ENCODE results near the gene BCL2L12. TPM values are rescaled to one million over a fixed set of nuclear protein-coding genes. Genes with fewer than 3 reads are reported as not detected.
A peak's percentile ranks its signal among the peaks of the same experiment; 100 is the strongest.
"Not testable (repeated sequence)": the region's sequence is repeated elsewhere in the genome, so short reads cannot be mapped to it uniquely, and the experiment has no call there.

Gene BCL2L12
- total and polyA plus RNA-seq, 4 donors: 0.89 to 15.0 (median 7.9) TPM

DNA sequence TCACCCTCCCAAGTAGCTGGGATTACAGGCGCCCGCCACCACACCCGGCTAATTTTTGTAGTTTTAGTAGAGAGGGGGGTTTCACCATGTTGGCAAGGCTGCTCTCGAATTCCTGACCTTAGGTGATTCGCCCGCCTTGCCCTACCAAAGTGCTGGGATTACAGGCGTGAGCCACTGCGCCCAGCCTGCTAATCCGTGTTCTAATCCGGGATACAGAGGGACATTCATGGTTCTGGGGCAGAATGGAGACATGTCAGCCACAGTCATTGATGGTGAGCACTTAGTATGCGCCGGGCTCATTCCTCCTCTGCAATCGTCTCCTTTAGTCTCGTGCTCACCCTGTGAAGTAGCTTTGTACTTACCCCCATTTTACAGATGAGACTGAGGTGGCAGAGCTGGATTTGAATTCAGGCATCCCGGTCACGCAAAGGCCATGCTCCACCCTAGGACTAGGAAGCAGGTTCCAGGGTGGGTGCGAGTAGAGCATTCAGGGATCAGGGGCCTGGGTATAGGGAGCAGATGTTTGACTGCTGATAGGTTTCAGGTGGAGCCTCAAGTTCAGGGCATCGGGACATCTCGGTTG lies 34.0 kb upstream of the BCL2L12 start:
- no peak for DNase-seq (ENCODE audit: low read depth in 4 of 6, low spot score in 6 of 6)
- Histone ChIP-seq H3K4me3 (ENCODE audit: low read depth, low read length) (no peak overlapping the region), H3K36me3 (ENCODE audit: control insufficient read depth, insufficient read depth, low read length) (peaks cover 12% of the 10 kb centered on the region), H3K27ac (ENCODE audit: low read depth, low read length) (no peak overlapping the region), H3K9me3 (ENCODE audit: control insufficient read depth, insufficient read depth, low read length) (no peaks in the 10 kb centered on the region), H3K27me3 (ENCODE audit: control insufficient read depth, insufficient read depth, low read length) (no peaks in the 10 kb centered on the region), H3K4me1 (ENCODE audit: control insufficient read depth, insufficient read depth, low read length) (peaks cover 31% of the 10 kb centered on the region)
- 84% methylated on average over 14 of the region's 19 CpGs for WGBS (ENCODE audit: insufficient coverage)

GRCh38 chr19:49632576-49632975 lies 33.2 kb upstream of the BCL2L12 start:
- no peaks in the 10 kb centered on the region for H3K27me3 ChIP-seq (ENCODE audit: control insufficient read depth, insufficient read depth, low read length)
- DNase-seq (ENCODE audit: low read depth in 4 of 6, low spot score in 6 of 6): no peak
- H3K4me1 ChIP-seq (ENCODE audit: control insufficient read depth, insufficient read depth, low read length): peaks cover 35% of the 10 kb centered on the region
- H3K27ac ChIP-seq (ENCODE audit: low read depth, low read length): no peak overlapping the region
- WGBS (ENCODE audit: insufficient coverage): 100% methylated on average over 1 of the region's 5 CpGs
- peaks cover 8% of the 10 kb centered on the region for H3K36me3 ChIP-seq (ENCODE audit: control insufficient read depth, insufficient read depth, low read length)
- no peaks in the 10 kb centered on the region for H3K9me3 ChIP-seq (ENCODE audit: control insufficient read depth, insufficient read depth, low read length)
- no peak overlapping the region for H3K4me3 ChIP-seq (ENCODE audit: low read depth, low read length)

- 92% methylated on average over 7 of the region's 9 CpGs for WGBS (ENCODE audit: insufficient coverage)
Measured at GRCh38 chr19:49633273-49633672, 32.5 kb upstream of the BCL2L12 start.

GRCh38 chr19:49635530-49636232 lies 30.1 kb upstream of the BCL2L12 start:
- no peak overlapping the region for H3K27ac ChIP-seq (ENCODE audit: low read depth, low read length)
- WGBS (ENCODE audit: insufficient coverage): 30% methylated on average over 24 of the region's 24 CpGs
- H3K4me3 ChIP-seq (ENCODE audit: low read depth, low read length): no peak overlapping the region

More at GRCh38 chr19:49633273-49633672, 32.5 kb upstream of the BCL2L12 start:
- not testable (repeated sequence) for H3K27me3 ChIP-seq (ENCODE audit: control insufficient read depth, insufficient read depth, low read length); H3K27ac ChIP-seq (ENCODE audit: low read depth, low read length); H3K36me3 ChIP-seq (ENCODE audit: control insufficient read depth, insufficient read depth, low read length); H3K4me3 ChIP-seq (ENCODE audit: low read depth, low read length); DNase-seq (ENCODE audit: low read depth in 4 of 6, low spot score in 6 of 6); H3K9me3 ChIP-seq (ENCODE audit: control insufficient read depth, insufficient read depth, low read length)
- peaks cover 39% of the 10 kb centered on the region for H3K4me1 ChIP-seq (ENCODE audit: control insufficient read depth, insufficient read depth, low read length)

GRCh38 chr19:49636233-49636932 lies 29.4 kb upstream of the BCL2L12 start:
- Histone ChIP-seq H3K4me3 (ENCODE audit: low read depth, low read length) (no peak overlapping the region), H3K4me1 (ENCODE audit: control insufficient read depth, insufficient read depth, low read length) (peaks cover 53% of the 10 kb centered on the region), H3K9me3 (ENCODE audit: control insufficient read depth, insufficient read depth, low read length) (no peaks in the 10 kb centered on the region)

More at GRCh38 chr19:49635530-49636232, 30.1 kb upstream of the BCL2L12 start:
- H3K4me1 ChIP-seq (ENCODE audit: control insufficient read depth, insufficient read depth, low read length): peaks cover 52% of the 10 kb centered on the region
- H3K27me3 ChIP-seq (ENCODE audit: control insufficient read depth, insufficient read depth, low read length): peaks cover 2% of the 10 kb centered on the region
- H3K36me3 ChIP-seq (ENCODE audit: control insufficient read depth, insufficient read depth, low read length): peaks cover 2% of the 10 kb centered on the region
- H3K9me3 ChIP-seq (ENCODE audit: control insufficient read depth, insufficient read depth, low read length): no peaks in the 10 kb centered on the region
- DNase-seq (ENCODE audit: low read depth in 4 of 6, low spot score in 6 of 6): no peak

GRCh38 chr19:49637821-49638738 lies 27.7 kb upstream of the BCL2L12 start:
- Histone ChIP-seq H3K4me3 (ENCODE audit: low read depth, low read length) (no peak overlapping the region), H3K9me3 (ENCODE audit: control insufficient read depth, insufficient read depth, low read length) (no peaks in the 10 kb centered on the region), H3K27ac (ENCODE audit: low read depth, low read length) (peak overlapping the region; percentile 52), H3K4me1 (ENCODE audit: control insufficient read depth, insufficient read depth, low read length) (peaks cover 60% of the 10 kb centered on the region), H3K27me3 (ENCODE audit: control insufficient read depth, insufficient read depth, low read length) (peaks cover 2% of the 10 kb centered on the region), H3K36me3 (ENCODE audit: control insufficient read depth, insufficient read depth, low read length) (peaks cover 2% of the 10 kb centered on the region)
- WGBS (ENCODE audit: insufficient coverage): 18% methylated on average over 16 of the region's 19 CpGs
- peak in 1 of 6 donors; percentile 38 for DNase-seq (ENCODE audit: low read depth in 4 of 6, low spot score in 6 of 6)

More at GRCh38 chr19:49636233-49636932, 29.4 kb upstream of the BCL2L12 start:
- Histone ChIP-seq H3K27me3 (ENCODE audit: control insufficient read depth, insufficient read depth, low read length) (peaks cover 2% of the 10 kb centered on the region), H3K36me3 (ENCODE audit: control insufficient read depth, insufficient read depth, low read length) (peaks cover 2% of the 10 kb centered on the region), H3K27ac (ENCODE audit: low read depth, low read length) (no peak overlapping the region)
- DNase-seq (ENCODE audit: low read depth in 4 of 6, low spot score in 6 of 6): no peak
- WGBS (ENCODE audit: insufficient coverage): 48% methylated on average over 30 of the region's 30 CpGs

DNA sequence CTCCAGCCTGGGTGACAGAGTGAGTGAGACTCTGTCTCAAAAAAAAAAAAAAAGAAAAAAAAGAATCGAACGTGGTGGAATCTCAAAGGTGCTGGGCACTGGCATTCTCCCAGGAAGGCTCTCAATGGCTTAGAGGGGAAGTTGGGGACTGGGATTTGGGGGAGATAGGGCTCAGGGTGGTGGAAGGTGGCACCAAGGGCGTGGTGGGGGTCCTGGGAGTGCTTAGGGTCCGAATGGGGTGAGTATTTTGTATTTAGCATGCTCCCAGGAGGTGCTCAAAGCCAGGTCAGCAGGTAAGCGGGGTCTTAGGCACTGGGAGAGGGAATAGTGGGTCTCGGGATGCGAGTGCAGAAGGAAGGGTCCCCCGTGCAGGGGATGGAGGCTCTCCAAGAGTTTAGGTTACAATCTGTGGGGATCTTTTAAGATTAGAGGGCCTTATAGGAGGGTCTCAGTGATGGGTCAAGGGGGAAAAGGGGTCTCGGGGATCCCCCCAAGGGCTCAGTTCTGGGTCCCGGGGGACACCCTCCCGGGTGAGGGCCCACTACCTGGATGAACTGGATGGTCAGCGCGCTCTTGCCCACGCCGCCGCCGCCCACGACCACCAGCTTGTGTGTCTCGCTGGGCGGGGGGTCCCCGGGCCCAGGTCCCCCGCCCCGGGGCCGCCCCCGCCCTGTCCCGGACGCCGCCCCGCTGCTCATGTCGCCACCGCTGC lies 26.2 kb upstream of the BCL2L12 start:
- peak in 1 of 6 donors; percentile 35 for DNase-seq (ENCODE audit: low read depth in 4 of 6, low spot score in 6 of 6)
- peaks cover 64% of the 10 kb centered on the region for H3K4me1 ChIP-seq (ENCODE audit: control insufficient read depth, insufficient read depth, low read length)
- no peaks in the 10 kb centered on the region for H3K9me3 ChIP-seq (ENCODE audit: control insufficient read depth, insufficient read depth, low read length)
- peak overlapping the region; percentile 99 for H3K4me3 ChIP-seq (ENCODE audit: low read depth, low read length)
- peaks cover 3% of the 10 kb centered on the region for H3K36me3 ChIP-seq (ENCODE audit: control insufficient read depth, insufficient read depth, low read length)
- 2% methylated on average over 31 of the region's 31 CpGs for WGBS (ENCODE audit: insufficient coverage)
- H3K27ac ChIP-seq (ENCODE audit: low read depth, low read length): peak overlapping the region; percentile 100
- peaks cover 2% of the 10 kb centered on the region for H3K27me3 ChIP-seq (ENCODE audit: control insufficient read depth, insufficient read depth, low read length)

DNA sequence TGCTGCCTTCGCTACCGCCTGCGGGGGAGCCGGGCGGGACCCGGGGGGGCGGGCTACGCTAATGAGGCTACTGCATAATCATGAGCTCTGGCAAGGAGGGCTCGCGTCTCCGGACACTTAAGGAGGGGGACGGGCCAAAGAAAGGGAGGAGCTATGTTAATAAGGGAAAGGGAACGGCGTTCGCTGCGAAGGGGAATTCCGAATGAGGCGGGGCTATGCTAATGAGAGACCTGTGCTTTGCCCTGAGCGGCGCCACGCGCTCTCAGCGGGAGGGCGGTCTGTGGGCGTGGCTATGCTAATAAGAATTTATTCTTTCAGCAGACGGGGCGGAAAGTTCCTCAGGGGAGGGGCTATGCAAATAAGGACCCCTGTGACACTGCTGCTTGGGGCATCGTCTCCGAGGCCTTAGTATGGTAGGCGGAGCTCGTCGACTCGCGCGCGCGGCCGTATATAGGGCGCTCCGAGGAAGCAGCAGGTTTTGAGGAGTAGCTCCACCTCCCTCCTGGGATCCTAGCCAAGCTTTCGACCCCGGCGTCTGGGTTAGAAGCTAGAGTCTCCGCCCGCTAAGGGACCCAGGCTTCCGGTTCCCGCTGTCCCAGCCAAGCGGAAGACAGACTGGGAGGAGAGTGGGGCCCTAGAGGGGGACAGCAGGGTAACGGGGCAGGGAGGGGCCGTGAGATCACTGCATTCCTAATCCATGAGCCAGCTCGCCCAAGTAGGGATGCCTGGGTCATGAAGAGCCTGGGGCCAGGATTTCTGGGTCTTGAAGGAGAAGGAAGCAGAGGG lies 25.4 kb upstream of the BCL2L12 start, which contains the start of gene RRAS:
Gene RRAS (minus strand): TSS at position 31 of the 786 bp plus-strand sequence. CDS start 45 bp downstream, outside the sequence.
- H3K36me3 ChIP-seq (ENCODE audit: control insufficient read depth, insufficient read depth, low read length): peaks cover 11% of the 10 kb centered on the region
- H3K4me3 ChIP-seq (ENCODE audit: low read depth, low read length): peak within 1 kb of the TSS; percentile 99
- DNase-seq (ENCODE audit: low read depth in 4 of 6, low spot score in 6 of 6): peak; percentile 93 to 99 (median 97)
- peak within 1 kb of the TSS; percentile 100 for H3K27ac ChIP-seq (ENCODE audit: low read depth, low read length)
- peaks cover 64% of the 10 kb centered on the region for H3K4me1 ChIP-seq (ENCODE audit: control insufficient read depth, insufficient read depth, low read length)
- H3K9me3 ChIP-seq (ENCODE audit: control insufficient read depth, insufficient read depth, low read length): no peaks in the 10 kb centered on the region
- WGBS (ENCODE audit: insufficient coverage): 0% methylated on average over 50 of the region's 51 CpGs
- peaks cover 2% of the 10 kb centered on the region for H3K27me3 ChIP-seq (ENCODE audit: control insufficient read depth, insufficient read depth, low read length)
